NCI-H1694 treated with DMSO at 0.1 percent for 48 hours (cell line): Measurements from ENCODE around the gene ING3.
A peak's percentile ranks its signal among the peaks of the same experiment; 100 is the strongest.

Experiments used
- DNase-seq: peaks from one replicate; lab custom pipeline; 2025; lab: John Stamatoyannopoulos, UW

The ING3 gene

DNA sequence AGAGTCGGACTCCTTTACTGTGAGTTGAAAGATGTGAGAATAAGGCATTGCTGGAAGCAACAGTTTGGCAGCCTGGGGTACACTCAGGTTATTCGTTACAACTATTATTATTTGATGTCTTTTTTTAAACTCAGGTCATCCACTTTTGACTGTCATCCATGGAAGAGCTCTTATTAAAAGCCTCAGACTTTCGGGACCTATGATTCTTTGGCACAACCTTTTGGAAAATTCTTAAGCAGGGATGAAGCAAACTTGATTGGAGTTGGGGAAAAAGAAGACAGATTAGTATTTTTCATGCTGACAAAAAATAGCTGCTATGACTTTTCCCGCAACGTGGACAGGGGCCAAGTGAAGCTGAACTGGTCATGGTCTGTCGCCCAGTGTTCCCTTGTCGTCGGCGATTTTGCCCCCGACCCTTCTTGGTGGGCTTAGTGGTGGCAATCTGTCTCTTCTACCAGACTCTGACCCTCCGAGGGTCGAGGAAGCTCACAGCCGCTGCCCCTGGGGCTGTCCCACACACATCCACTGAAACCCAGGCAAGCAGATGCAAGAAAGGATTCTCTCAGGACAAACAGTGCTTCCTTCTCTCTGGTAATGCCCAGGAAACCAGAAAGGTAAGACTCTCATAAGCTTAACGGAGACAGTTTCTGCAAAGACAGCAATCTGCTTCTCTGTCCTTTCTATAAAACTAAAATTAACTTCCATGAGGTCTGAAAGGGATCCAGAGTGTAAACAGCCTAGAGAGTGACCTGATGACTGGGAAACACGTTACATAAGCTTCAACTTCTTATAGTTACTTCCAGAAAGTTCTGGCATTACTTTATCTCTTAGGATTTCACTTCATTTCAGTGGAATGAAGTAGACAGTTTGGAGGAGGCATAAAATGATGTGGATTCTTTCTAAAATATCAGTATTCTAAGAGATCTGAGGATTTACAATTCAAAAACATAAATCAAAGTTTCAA is 39.0 kb downstream of the ING3 start:
- DNase-seq = no peak

DNA sequence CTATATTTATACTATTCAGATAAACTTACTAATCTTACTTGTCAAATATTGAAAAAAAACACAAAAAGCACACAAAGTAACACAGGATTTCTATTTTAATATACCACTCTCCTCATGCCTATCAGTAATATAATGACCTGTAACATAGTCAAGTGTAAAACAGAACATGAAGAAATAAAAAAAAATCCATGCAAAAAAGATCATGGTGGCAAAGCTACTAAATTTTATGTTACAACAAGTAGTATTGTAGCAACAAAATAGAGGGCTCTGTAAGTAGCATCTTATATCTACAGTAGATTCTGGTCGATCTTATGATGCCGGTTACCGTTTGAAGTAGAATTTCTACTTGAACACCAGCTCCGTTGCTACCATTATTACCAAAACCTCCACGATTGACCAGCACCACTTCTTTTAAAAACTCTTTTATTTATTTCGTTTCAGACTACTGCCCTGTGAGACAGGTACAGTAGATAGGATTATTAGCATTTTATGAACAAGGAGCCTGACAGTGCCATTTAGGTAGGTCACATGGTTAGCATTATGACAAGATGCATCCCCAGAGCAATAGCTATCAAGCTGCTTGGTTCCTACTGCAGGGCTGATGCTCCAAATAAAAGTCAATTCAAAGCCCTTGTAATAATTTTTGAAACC is 40.0 kb downstream of the ING3 start:
- DNase-seq = no peak

DNA sequence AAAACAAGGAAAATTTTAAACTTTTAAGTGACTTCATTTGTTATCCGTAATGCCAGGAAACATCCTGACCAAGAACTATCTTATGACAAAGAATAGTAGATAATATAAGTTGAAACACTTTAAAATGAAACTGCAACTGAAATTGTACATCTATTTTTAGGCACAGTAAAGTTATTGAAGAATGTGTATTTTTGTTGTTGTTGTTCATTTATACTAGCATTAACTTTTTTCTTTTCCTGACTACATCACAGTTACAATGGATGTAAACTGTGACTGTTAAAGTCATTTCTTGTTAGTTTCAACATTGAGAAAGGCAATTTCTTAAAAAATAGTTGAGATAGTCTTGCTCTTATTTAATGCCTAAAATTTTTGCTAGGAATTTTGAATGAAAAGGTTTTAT is 40.6 kb downstream of the ING3 start:
- DNase-seq = no peak

DNA sequence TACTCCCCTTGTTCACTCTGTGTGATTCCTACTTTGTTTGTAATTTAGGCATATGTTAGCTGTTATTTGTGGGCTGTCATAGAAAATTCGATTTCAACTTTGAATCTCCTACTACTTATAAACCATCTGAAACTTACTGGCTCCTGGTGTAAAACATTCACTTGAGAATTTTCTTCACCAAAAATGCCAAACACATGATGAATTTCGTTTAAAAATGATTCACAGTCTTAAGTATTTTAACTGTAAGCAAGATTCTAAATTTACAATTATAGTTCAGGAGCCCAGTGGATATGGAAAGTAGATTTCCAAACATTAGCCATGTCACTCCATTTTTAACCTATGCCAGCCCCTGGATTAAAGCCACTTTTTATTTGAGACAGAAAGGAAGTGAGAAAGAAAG is 41.0 kb downstream of the ING3 start:
- DNase-seq = no peak

DNA sequence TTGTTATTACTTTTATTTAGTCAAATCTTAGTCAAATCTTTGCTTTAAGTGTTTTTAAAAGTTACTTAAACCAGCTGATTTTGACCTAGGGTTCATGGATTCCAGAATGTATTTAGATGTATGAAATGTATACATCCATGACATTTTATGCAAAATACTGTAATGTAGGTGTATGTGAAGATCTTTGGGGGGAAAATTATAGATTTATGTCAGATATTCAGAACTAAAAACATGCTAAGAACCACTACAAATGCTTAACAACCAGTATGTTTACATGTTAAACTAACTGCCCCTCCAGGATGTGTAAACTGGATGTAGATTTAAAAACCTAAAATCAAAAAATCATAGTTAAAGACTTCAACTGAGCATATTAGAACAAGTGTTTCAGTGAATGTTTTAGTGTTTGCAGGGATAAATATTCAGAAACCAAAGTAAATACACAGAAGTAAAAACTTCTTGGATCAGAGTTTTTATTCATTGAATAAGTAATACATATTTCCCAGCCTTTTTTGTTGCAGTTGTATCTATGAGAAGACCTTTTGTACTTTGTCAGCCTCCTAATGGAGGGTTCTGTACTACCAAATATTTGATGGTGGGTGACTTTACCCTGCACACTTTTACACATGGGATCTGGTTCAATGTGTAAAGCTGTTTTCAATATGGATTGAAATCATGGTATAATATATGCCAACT is 41.8 kb downstream of the ING3 start:
- no peak for DNase-seq

DNA sequence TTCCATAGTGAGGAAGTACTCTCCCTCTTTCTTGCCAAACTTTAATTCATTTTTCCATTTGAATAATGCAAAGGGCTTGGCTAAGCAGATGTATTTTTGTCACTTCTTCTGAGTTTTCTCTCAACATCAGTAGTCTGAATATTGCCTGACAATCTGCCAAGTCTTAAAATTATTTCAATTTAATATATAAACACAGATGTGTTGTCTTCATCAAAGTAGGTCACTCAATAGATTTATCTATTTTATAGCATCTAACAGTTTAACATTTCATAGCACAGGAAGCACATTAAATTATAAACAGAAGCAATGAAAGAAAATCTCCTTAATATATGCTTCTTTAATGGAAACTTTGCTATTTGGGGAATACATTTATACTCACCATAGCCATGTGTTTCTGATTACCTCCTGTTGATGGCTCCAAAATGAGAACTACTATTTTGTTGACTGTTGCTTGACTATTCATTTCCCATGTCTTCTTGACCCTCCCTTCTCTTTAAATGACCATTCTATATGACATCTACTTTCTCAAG is 42.5 kb downstream of the ING3 start:
- no peak for DNase-seq

DNA sequence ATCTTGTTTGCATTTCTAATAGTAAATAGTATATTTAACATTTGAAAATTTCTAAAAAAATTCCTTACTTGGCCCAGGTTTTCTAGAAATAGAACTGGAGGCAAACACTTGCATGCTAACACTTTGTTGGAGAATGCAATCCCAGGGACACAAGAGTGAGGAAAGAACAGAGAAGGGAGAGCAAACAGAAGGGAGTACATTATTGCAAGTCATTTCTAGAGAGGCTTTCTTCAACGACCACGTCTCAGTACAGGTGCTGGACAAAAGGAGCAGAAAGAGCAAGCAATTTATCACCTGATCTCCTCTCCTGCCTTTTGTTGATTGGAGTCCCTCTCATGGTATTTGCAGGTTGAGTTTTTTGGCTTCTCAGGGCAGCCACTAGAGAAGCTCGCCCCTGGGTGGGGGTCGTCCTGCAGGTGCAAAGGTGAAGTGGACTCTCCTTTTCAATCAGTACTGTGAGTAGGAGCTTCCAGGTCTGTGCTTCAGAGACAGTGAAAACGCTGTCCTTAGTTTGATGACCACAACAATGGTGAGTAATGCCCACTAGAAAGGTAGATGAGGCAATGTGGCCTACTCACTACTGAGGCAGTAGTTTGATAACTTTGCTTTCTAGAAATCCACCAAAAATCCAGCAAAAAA is 43.1 kb downstream of the ING3 start:
- DNase-seq = no peak

DNA sequence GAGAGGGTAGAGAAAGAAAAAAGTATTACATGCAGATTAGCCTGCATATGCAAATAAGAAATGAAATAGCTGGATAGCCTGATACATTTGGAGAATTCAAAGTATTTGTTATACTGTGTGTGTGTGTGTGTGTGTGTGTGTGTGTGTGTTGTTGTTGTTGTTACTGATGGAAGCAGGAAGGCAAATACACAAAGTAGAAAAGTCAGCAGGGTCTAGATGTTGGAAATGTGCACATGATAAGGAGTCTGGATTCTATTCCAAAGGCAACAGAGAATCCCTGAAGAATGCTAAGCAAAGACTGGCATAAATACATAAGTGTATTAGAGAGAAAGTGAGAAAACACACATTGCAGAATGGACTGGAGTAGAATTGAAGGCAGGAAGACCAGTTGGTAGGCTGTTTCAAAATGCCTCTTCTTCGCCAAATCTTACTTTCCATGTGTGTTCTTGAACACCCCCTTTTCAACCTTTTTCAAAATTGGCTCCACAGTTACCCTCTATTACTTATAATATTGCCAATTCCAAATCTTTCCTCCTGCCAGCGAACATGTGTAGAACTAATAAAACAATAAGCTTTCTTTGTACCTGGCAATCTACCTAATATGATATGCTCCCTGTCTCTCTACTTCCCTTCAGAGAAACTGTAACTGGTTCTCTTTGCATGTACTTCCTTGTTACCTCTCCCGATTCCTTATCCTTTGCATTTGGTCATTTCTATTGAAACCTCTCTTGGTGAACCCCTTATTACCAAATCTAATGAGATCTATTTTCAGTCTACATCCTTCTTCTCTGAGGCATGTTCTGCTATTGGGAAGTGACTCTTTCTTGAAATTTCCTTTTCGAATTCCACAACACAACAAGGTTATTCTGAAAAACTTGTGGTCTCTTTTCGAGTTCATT is 44.2 kb downstream of the ING3 start:
- DNase-seq = no peak

DNA sequence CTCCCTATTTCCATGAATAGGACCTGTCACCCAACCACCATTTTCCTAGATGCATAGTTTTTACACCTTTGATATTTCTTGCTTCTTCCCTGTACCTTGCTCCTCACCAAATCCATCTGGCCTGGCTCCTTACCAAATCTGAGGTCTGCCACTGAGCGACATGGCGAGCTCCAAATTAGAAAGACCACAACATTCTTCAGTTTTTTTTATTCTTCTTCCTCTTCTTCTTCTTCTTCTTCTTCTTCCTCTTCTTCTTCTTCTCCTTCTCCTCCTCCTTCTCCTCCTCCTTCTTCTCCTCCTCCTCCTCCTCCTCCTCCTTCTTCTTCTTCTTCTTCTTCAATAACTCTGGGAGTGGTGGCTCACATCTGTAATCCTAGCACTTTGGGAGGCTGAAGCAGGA is 45.1 kb downstream of the ING3 start:
- no peak for DNase-seq

DNA sequence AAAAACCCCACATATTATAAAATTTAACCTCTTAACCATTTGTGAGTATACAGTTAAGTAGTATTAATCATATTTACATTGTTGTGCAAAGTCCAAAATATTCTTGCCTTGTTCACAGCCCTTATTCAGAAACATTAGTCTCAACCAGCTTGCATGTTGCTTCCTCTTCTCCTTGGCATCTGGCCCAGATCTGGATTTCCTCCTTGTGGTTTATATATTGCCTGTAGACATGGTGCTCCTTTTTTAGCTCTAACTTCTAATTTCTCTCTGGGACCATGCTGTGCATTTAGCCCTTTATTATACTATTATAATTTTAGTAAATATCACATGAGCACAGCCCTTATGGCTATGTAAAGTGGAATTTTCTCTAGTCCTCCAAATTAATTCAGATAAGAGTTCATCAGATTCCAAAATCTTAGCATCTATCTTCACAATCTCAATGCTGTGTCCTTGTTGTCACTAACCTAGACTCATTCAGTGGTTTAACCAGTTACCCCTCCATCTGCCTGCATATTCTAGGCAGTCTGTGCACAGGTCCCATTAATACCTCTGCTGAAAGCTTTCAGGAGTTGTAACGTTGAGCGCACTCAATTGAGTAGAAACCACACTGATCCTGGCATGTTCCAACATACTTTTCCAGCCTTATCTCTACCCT is 45.9 kb downstream of the ING3 start:
- DNase-seq = peak; percentile 25

DNA sequence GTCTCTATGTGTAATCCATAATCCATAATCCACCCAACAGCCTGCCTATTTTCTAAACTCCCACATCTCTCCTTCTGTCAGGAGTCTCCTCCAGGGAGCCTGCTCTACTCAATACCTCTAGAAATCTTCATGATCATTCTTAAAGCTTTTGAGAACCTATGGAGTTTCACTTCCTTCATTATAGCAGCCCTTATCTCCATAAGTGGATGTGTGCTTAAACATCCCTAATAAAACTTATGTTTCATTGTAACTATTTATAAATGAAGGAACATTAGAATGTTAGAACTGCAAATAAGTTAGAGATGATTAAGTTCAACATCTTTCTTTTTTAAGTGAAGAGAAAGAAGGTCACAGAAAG is 46.4 kb downstream of the ING3 start:
- no peak for DNase-seq

DNA sequence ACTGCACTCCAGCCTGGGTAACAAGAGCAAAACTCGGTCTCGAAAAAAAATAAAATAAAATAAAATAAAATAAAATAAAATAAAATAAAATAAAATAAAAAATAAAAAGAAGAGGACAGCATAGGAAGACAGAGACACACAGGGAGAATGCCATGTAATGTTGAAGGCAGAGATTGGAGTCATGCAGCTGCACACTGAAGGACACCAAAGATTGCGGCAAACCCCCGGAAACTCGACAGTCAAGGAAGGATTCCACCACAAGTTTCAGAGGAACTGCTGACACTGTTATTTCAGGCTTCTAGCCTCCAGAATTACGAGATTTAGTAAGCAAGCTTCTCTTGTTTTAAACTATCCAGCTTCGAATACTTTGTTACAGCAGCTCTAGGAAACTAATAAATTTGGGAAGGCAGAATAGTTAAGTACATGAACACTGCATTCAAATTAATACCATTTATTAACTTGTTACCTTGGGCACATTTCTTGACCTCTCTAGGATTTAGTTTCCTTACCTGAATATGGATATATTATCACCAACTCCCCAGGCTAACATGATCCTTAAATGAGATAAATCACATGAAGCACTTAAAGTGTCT is 47.4 kb downstream of the ING3 start:
- no peak for DNase-seq

DNA sequence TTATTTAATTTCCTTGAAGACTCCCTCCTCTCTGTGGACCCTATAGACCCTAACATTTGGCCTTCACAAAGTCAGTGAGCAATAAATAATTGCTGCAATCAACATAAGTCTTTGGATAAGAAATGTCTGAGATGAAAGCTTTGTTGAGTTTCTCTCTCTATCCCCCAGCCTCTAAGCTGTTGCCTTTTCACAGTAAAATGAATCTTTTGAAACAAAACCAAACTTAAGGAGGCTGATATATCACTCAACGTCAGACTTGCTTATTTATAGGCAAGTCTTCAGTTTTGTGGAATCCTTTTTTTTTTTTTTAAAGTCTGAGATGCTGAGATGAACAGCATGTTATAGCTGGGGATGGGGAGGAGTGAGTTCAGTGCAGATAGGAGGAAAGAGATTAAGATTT is 47.9 kb downstream of the ING3 start:
- DNase-seq = no peak

DNA sequence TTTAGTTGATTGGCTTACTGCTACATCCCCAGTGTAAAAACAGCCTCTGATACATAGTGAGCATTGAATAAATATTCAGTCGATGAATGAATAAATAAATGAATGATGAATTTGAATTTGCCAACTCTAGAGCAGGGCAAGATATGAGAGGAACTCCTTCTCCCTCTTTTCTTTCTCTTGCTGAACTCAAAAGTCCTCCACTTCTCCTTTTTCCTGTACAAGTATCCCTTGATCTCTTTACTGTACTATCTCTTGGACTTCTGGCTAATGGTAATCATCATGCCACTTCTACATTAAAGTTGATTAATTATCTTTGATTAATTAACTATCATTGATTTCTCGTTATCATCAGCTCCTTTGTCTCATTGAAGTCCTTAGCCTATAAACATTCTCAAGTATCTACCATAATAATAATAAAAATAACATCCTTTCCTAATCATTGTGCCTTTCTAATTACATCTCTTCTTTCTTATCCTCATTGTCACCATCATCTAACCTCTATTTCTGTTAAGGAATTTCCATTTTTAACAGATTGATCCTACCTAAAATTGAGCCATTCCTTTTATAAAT is 48.5 kb downstream of the ING3 start:
- DNase-seq = no peak

DNA sequence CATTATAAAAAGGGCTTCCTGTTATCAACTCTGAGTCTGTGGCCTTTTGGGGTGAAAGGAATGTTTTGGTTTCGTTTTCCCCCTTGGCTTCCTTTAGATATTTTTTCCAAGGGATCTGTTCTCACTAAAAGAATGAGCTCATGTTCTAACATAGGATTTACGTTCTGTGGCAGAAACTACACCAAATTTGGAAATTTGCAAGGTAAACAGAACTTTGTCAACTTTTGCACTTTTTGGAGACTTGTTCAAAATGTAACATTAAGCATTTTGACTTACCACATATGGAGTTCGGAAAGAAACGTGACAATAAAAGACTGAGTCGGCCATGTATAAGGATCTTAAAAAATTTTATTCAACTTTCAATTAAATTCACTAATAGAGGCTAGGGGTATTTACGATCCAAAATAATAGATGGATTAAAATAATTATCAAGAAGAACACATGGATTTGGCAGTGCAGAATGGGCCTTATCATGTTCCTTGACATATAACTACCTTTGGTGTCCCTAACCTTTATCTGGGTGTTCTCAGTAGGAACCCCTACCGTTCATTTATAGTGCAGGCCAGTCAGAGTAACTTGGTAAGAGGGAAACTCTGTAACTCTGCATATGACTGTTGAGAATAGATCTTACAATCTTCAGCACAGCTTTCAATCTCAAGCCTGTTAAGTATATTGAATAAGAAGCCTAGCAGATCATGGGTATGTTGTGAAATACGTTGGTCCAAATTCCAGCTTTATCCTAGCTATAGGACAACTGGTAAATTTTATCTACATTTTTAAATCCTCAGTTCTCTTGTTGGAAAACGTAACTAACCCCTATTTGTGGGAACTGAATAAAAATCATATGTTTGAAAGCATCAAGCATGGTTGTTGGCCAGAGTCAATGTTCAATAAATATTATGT is 49.8 kb downstream of the ING3 start:
- DNase-seq = no peak

DNA sequence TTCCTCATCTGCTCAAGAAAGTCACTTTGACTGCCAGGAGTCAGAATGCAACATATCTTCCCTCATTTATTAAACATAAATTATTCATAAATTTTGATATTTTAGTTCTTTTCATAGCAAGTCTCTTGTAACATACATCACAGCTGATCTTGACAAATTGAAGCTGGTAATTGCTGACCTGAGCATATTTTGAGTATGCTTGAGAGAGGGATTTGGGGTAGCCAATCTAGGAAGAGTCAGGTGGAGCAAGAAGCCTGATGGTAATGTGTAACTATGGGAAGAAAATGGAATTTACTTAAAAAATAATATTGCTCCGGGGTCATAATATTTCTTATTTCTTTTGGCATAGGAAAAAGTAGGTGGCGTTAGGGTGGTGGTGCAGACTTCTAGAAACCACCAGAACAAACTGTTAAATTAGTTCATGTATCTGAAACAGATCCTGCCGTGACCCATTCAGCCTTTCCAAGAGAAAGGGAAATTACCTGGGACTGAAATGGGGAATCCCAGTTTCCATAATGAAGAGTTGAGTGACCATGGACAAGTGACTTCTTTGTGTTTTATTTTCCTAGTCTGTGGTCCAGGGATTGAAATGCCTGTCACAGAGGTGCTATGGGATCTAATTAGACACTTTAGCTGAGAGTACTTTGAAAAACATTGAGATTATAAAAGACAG is 50.8 kb downstream of the ING3 start:
- no peak for DNase-seq

DNA sequence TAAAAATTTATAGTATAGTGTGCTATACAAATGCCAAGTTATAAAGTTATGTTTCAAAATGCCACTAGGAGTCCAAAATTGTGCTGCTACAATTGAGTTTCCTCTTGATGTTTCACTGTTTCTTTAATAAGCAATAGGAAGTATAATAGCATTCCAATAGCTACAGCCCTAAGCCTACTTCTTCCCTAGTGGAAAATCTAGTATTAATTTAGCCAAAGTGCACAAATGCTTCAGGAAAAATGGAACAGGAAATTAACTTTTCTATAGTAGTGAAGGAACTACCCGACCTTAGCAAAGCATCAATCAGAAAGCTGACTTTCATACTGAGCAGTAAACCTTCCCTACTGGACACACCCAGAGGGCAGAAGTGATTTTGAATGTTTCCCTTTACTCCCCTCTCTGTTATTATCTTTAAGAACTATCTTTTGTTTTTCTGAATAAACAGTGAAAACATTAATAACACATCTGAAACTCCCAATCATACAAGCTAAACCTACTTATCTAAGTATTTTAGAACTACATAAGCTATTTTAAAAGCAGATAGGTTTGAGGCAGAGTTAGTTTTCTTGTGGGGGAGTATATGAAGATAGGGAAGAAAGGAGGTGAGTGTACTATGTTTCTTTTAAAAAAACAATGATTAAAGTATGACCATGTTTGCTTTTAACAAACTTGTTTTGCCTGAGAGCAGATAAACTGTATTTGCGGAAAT is 51.6 kb downstream of the ING3 start:
- DNase-seq = no peak

DNA sequence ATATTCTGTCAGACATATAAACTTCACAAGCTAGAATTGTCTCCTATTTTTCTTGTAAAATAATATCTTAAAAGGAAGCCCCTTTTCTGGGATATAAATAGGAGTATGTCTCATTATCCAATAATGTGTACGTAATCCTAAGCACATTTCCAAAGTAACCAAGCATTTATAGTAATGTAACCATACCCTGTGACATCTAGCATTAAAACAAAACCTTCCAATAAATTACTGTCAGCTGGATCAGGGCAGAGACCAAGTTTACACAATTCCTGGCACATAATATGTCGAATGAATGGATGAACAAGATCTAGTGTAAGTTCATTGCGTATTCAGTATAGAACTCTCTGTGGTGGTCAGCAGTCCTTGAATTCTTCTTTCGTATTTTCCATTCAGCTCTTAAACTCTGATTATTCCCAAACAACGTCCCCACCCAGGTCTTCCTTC is 52.2 kb downstream of the ING3 start:
- no peak for DNase-seq
